Right atrium auricular region (tissue), 2 donors: ENCODE measurements around the gene NTRK3. TPM values are rescaled to one million over a fixed set of nuclear protein-coding genes. Genes with fewer than 3 reads are reported as not detected.

Source experiments
- DNase-seq: peaks from one replicate; pipeline ENCODE4 v3.0.0-alpha.2; 2019; ENCODE audit warnings: low spot score
- H3K27ac ChIP-seq, 2 donors: fragments of 200-600 bp; sonication (generic); 1 replicate in 1 of 2; 2 replicates in 1 of 2; pipeline ENCODE4 v1.5.1; 2016 to 2019
- H3K27me3 ChIP-seq, 2 donors: fragments of 200-600 bp; sonication (generic); one replicate each; pipeline versions ENCODE4 v1.5.1 to v1.6.0; 2017 to 2019
- H3K36me3 ChIP-seq: fragments of 200-600 bp; sonication (generic); one replicate; pipeline ENCODE4 v1.5.1; 2016
- H3K4me1 ChIP-seq, 2 donors: fragments of 200-600 bp; sonication (generic); one replicate each; pipeline versions ENCODE4 v1.5.1 to v1.6.0; 2017 to 2019
- H3K4me3 ChIP-seq, 2 donors: fragments of 200-600 bp; sonication (generic); 1 replicate in 1 of 2; 2 replicates in 1 of 2; pipeline ENCODE4 v1.5.1; 2017 to 2019; ENCODE audit warnings: mild to moderate bottlenecking in 1 of 2, moderate library complexity in 1 of 2
- H3K9me3 ChIP-seq, 2 donors: fragments of 200-600 bp; sonication (generic); one replicate each; pipeline ENCODE4 v1.5.1; 2019
- total RNA-seq, 2 donors: library from RNA; depleted of rRNA; stranded (reverse); fragments of >200 nt; gene quantifications; one replicate each; pipeline ENCODE4 v1.1.0, GENCODE V29; 2016
- TF ChIP-seq, protein P1 (sequence below), 2 donors: fragments of 200-600 bp; sonication (generic); IDR thresholded peaks; one replicate each; pipeline ENCODE4 v1.5.1; 2019; ENCODE audit warnings: antibody characterized with exemption in 2 of 2

The NTRK3 gene
- total RNA-seq, 2 donors from 2014 or later, result 1.5 to 4.5 TPM

DNA sequence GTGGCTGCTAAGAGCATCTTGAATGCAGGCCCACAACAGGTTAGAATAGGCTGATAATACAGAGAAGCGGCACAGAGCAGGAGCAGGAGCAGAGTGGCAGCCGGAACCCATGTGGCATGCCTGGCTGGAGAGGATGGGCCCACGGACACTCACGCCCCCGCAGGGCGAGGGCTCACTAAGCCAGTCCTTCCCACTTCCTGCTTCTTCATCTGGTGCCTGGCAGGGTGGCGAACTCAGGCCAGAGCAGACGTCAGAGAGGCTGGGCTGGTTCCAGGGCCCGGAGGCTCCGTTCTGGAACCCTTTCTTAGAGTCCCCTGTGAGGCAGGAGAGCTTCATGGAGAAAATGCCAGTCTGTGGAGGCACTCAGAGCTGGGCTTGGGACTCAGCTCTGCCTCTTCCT is 195.1 kb downstream of the NTRK3 start:
- no peak for DNase-seq
- H3K9me3 ChIP-seq, result no peaks in the 10 kb centered on the region
- H3K4me1 ChIP-seq, result no peaks in the 10 kb centered on the region
- no peaks in the 10 kb centered on the region for H3K36me3 ChIP-seq
- no peak overlapping the region for H3K4me3 ChIP-seq
- H3K27me3 ChIP-seq, result no peaks in the 10 kb centered on the region
- no peak overlapping the region for H3K27ac ChIP-seq
- TF ChIP-seq, protein P1, sequence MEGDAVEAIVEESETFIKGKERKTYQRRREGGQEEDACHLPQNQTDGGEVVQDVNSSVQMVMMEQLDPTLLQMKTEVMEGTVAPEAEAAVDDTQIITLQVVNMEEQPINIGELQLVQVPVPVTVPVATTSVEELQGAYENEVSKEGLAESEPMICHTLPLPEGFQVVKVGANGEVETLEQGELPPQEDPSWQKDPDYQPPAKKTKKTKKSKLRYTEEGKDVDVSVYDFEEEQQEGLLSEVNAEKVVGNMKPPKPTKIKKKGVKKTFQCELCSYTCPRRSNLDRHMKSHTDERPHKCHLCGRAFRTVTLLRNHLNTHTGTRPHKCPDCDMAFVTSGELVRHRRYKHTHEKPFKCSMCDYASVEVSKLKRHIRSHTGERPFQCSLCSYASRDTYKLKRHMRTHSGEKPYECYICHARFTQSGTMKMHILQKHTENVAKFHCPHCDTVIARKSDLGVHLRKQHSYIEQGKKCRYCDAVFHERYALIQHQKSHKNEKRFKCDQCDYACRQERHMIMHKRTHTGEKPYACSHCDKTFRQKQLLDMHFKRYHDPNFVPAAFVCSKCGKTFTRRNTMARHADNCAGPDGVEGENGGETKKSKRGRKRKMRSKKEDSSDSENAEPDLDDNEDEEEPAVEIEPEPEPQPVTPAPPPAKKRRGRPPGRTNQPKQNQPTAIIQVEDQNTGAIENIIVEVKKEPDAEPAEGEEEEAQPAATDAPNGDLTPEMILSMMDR (IDR thresholded peaks at IDR 0.05), result no peak

DNA sequence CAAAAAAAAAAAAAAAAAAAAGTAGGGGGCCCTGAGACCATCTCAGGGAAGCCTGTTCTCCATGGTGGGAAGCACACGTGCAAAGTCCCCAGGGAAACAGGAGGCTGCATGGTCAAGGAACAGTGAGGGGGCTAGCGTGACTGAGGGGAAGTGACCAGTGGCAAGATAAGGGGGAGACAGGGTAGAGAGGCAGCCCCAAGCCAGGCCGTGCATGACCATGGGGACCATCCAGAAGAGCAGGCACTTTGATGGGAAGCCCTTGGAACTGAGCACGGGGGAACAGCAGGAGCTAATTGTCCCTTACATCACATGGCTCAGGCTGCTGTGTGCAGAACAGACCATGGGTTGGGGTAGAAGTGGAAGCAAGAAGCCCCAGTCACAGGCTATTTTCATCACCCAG is 196.2 kb downstream of the NTRK3 start:
- no peaks in the 10 kb centered on the region for H3K4me1 ChIP-seq
- H3K27ac ChIP-seq, result no peak overlapping the region
- H3K9me3 ChIP-seq, result no peaks in the 10 kb centered on the region
- no peak for DNase-seq
- H3K4me3 ChIP-seq, result no peak overlapping the region
- TF ChIP-seq, protein P1 (IDR thresholded peaks at IDR 0.05), result no peak
- no peaks in the 10 kb centered on the region for H3K36me3 ChIP-seq
- H3K27me3 ChIP-seq, result no peaks in the 10 kb centered on the region

DNA sequence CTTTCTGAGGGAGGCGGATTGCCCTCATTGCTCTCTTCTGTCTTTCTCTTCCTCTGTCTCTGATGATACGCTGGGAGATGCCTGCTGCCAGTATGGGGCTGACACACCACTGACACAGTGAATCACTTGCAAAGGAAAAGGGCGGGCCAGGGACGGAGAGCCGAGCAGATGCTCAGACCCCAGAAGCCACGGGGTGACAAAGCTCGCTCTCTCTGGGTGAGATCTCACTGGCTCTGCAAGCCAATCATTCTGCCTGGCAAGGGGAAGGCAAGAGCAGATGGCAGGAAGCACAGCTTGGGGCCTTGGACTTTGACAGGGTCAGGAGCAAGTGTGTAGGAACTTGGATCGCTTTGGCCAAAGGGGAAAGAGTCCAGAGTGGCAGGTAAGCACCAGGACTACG is 198.7 kb downstream of the NTRK3 start:
- no peak overlapping the region for H3K4me3 ChIP-seq
- H3K36me3 ChIP-seq, result no peaks in the 10 kb centered on the region
- TF ChIP-seq, protein P1 (IDR thresholded peaks at IDR 0.05), result no peak
- H3K9me3 ChIP-seq, result no peaks in the 10 kb centered on the region
- DNase-seq, result no peak
- no peak overlapping the region for H3K27ac ChIP-seq
- H3K4me1 ChIP-seq, result no peaks in the 10 kb centered on the region
- H3K27me3 ChIP-seq, result no peaks in the 10 kb centered on the region

DNA sequence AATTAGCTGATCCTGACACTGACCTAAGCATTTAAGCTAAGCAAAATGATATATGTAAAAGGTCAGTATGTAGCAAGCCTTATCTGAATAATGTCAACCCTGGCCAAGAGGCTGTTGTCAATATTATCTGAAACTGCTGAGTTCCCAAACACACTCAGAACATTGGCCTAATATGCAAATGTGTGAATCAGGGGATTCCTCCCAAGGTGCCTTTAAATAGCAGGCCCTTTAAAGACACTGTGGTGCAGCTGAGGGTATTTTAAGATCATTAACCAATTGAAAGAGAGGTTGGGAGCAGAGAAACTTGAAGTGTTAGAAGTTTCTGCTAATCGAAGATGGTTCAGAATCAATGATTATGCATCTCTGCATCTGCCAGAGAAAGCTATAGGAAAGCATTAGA is 207.0 kb downstream of the NTRK3 start:
- Histone ChIP-seq H3K4me3 (no peak overlapping the region), H3K4me1 (no peaks in the 10 kb centered on the region), H3K9me3 (no peaks in the 10 kb centered on the region), H3K27ac (no peak overlapping the region), H3K36me3 (no peaks in the 10 kb centered on the region), H3K27me3 (no peaks in the 10 kb centered on the region)
- TF ChIP-seq, protein P1 (IDR thresholded peaks at IDR 0.05), result no peak
- DNase-seq, result no peak

DNA sequence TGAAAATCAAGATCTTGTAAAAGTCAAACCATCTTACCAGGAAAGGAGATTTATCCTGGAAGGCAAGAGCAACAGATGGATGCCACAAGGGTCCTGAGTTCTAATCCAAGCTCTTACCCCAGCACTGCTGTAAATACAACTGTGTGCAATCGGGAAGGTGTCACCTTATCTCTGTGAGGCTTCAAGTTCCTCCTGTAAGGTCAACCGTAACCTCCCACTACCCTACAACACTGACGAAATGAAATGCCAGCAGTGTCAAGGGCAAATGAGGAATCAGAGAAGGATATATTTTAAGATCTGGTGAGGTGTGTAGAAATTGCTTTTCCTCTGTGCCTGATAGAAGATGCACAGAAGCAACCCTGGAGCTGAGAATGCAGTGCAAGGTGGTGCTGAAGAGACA is 207.8 kb downstream of the NTRK3 start:
- Histone ChIP-seq H3K27me3 (no peaks in the 10 kb centered on the region), H3K9me3 (no peaks in the 10 kb centered on the region), H3K36me3 (no peaks in the 10 kb centered on the region), H3K27ac (no peak overlapping the region), H3K4me1 (no peaks in the 10 kb centered on the region), H3K4me3 (no peak overlapping the region)
- TF ChIP-seq, protein P1 (IDR thresholded peaks at IDR 0.05), result no peak
- DNase-seq, result no peak

DNA sequence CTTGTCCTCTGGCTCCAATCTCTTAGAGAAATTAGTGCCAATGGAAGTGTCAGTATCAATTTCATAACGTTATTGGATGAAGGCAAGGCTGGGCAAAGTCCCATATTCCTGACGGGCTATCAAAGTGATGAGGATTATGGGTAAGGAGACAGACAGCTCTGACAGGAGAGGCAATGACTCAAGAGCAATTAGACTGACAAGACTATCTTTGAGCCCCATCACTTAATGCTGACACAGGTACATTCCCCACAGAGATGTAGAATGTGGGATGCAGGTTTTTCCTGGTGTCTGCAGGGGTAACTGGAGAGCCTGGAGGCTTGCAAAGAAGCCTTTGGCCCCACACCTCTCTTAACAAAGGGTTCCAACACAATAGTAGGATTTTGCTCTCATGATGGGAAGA is 208.3 kb downstream of the NTRK3 start:
- no peaks in the 10 kb centered on the region for H3K27me3 ChIP-seq
- H3K36me3 ChIP-seq, result no peaks in the 10 kb centered on the region
- no peaks in the 10 kb centered on the region for H3K9me3 ChIP-seq
- no peak overlapping the region for H3K27ac ChIP-seq
- TF ChIP-seq, protein P1 (IDR thresholded peaks at IDR 0.05), result no peak
- DNase-seq, result no peak
- no peaks in the 10 kb centered on the region for H3K4me1 ChIP-seq
- no peak overlapping the region for H3K4me3 ChIP-seq
